ENCODE data around the gene ADARB1. TPM values are rescaled to one million over a fixed set of nuclear protein-coding genes. Genes with fewer than 3 reads are reported as not detected.

The ADARB1 gene
- total RNA-seq, 1 experiment from 2014 or later: 14.1 TPM

DNA sequence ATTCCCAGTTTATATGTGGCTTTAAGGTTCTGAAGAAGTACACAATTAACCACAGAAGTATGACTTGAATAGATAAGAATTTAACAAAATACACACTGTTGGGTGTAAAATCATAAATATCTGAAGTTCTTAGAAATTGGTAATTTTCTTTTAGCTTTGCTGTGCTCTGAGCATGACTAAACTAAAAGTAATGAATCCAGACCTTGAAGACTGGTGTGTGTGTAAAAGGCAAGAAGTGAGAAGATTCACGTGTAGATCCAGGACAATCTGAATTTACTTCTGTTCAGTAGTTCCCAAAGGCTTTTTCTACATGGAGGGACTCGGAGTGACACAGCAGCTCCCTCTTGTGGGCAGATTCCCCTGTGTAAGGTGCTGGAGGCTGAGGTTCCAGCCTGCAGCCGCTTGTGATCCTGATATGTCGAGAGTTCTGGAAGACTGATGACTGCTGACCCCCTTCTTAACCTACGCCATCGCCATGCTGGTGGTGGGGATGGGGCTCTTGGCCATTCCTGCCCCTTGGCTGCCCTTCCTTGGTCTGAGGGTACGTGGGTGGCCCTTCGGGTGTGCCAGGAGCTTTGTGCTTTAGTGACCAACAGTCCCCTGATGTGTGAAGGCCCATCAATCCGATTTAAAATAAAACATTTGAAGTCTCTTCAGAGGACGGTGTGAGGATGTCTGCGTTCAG is 62.7 kb downstream of the ADARB1 start:
- ChIA-PET POLR2A (ENCODE audit: unreplicated experiment) (no interaction called here), CTCF (interaction anchor here (0.6 to 2.8 kb wide), 11 partner anchors 8 to 338 kb away, joined by 3 to 21 read pairs (median 4); no protein-coding TSS in a partner anchor)
- H3F3A ChIP-seq (ENCODE audit: low read length, unreplicated experiment): no peaks in the 10 kb centered on the region
- no peaks in the 10 kb centered on the region for H3K79me2 ChIP-seq (ENCODE audit: low read length)
- no peaks in the 10 kb centered on the region for H4K20me1 ChIP-seq (ENCODE audit: low read length)
- H3K9ac ChIP-seq (ENCODE audit: low read length): no peak overlapping the region
- no peaks in the 10 kb centered on the region for H3K9me3 ChIP-seq (ENCODE audit: low read length)
- intact Hi-C loops (cut with micrococcal nuclease): loop anchor here (1.0 kb wide), 1 partner anchor 188 kb away; no protein-coding TSS in a partner anchor
- no peaks in the 10 kb centered on the region for H3K27me3 ChIP-seq (ENCODE audit: low read length)
- no peaks in the 10 kb centered on the region for H3K9me2 ChIP-seq (replicated peaks; ENCODE audit: low read length)
- H2AFZ ChIP-seq (ENCODE audit: low read length): peak overlapping the region; percentile 24; the same call in 1 of the 2 replicates
- peaks cover 16% of the 10 kb centered on the region for H3K4me1 ChIP-seq (ENCODE audit: insufficient read depth, low read length)
- H3K4me3 ChIP-seq (ENCODE audit: low read length): no peak overlapping the region
- no peak overlapping the region for H3K27ac ChIP-seq (ENCODE audit: low read length)
- ATAC-seq (peak; percentile 75), DNase-seq (peak; percentile 92)
- no TSS peak for BruUV-seq (replicated peaks)
- no peaks in the 10 kb centered on the region for H3K36me3 ChIP-seq (ENCODE audit: low read depth, low read length)
- TF ChIP-seq EZH2phosphoT487 (IDR thresholded peaks at IDR 0.05; ENCODE audit: borderline replicate concordance, low read length) (no peak), CTCF (conservative IDR thresholded peaks at IDR 0.05; ENCODE audit: low read depth, low read length) (peak; percentile 94)
- H3K4me2 ChIP-seq (ENCODE audit: low read length): no peak overlapping the region

- Histone ChIP-seq H3K27me3 (ENCODE audit: low read length) (no peaks in the 10 kb centered on the region), H3K4me1 (ENCODE audit: insufficient read depth, low read length) (peaks cover 16% of the 10 kb centered on the region), H3K9me2 (replicated peaks; ENCODE audit: low read length) (no peaks in the 10 kb centered on the region), H3K36me3 (ENCODE audit: low read depth, low read length) (no peaks in the 10 kb centered on the region), H4K20me1 (ENCODE audit: low read length) (no peaks in the 10 kb centered on the region), H3K9ac (ENCODE audit: low read length) (no peak overlapping the region), H3K4me2 (ENCODE audit: low read length) (no peak overlapping the region), H3F3A (ENCODE audit: low read length, unreplicated experiment) (no peaks in the 10 kb centered on the region), H2AFZ (ENCODE audit: low read length) (no peak overlapping the region), H3K27ac (ENCODE audit: low read length) (no peak overlapping the region), H3K4me3 (ENCODE audit: low read length) (no peak overlapping the region), H3K79me2 (ENCODE audit: low read length) (no peaks in the 10 kb centered on the region), H3K9me3 (ENCODE audit: low read length) (no peaks in the 10 kb centered on the region)
- no peak for ATAC-seq
- ChIA-PET CTCF (interaction anchor here (0.6 to 2.8 kb wide), 9 partner anchors 8 to 269 kb away, joined by 3 to 21 read pairs (median 4); no protein-coding TSS in a partner anchor), POLR2A (ENCODE audit: unreplicated experiment) (interaction anchor here (1.0 kb wide), 1 partner anchor 58 kb away, joined by 5 read pairs; no protein-coding TSS in a partner anchor)
- BruUV-seq (replicated peaks): no TSS peak
- intact Hi-C loops (cut with micrococcal nuclease): loop anchor here (1.0 kb wide), 1 partner anchor 188 kb away; no protein-coding TSS in a partner anchor
- TF ChIP-seq EZH2 (IDR thresholded peaks at IDR 0.05; ENCODE audit: low read length, unreplicated experiment) (no peak), EZH2phosphoT487 (IDR thresholded peaks at IDR 0.05; ENCODE audit: borderline replicate concordance, low read length) (no peak), CTCF (conservative IDR thresholded peaks at IDR 0.05; ENCODE audit: low read depth, low read length) (no peak)
- DNase-seq: no peak
Observed at GRCh38 chr21:45137612-45137937, 63.2 kb downstream of the ADARB1 start.

All from PC-3 (cell line).